Calu3 (cell line): ENCODE data around the gene SLC36A1. TPM values are rescaled to one million over a fixed set of nuclear protein-coding genes. Genes with fewer than 3 reads are reported as not detected.

Experiments used
- BruUV-seq: library from RNA; stranded (reverse); fragments of 400-500 nt; replicated peaks from 2 replicates; lab custom pipeline; 2021; lab: Mats Ljungman, UMichigan
- CTCF ChIA-PET: fragments of 300-600 bp; sonication (Branson Sonifier 250); formaldehyde crosslinking; loops from one replicate; lab custom pipeline; 2022; ENCODE audit warnings: antibody characterized with exemption; lab: Charles Lee
- DNase-seq: peaks from one replicate; pipeline ENCODE4 v3.0.0; 2022
- H3K27ac Mint-ChIP-seq: one replicate; pipeline ENCODE4 v1.8.0; 2022; ENCODE audit warnings: mixed read lengths; ENCODE audit not compliant: unreplicated experiment
- H3K27me3 Mint-ChIP-seq: one replicate; pipeline ENCODE4 v1.8.0; 2022; ENCODE audit warnings: mixed read lengths; ENCODE audit not compliant: unreplicated experiment
- H3K36me3 Mint-ChIP-seq: one replicate; pipeline ENCODE4 v1.8.0; 2022; ENCODE audit warnings: mild to moderate bottlenecking, moderate library complexity, mixed read lengths; ENCODE audit not compliant: insufficient read depth, unreplicated experiment
- H3K4me1 Mint-ChIP-seq: one replicate; pipeline ENCODE4 v1.8.0; 2022; ENCODE audit warnings: mild to moderate bottlenecking, low read depth, mixed read lengths; ENCODE audit not compliant: unreplicated experiment
- H3K4me3 Mint-ChIP-seq: one replicate; pipeline ENCODE4 v1.8.0; 2022; ENCODE audit warnings: mild to moderate bottlenecking, low read depth, moderate library complexity, mixed read lengths; ENCODE audit not compliant: unreplicated experiment
- H3K9me3 Mint-ChIP-seq: one replicate; pipeline ENCODE4 v1.8.0; 2022; ENCODE audit warnings: low read depth, mixed read lengths; ENCODE audit not compliant: unreplicated experiment
- CTCF ChIP-seq: fragments of 200-600 bp; IDR thresholded peaks from one replicate; pipeline ENCODE4 v1.8.0; 2022; ENCODE audit warnings: antibody characterized with exemption; ENCODE audit not compliant: unreplicated experiment
- intact Hi-C: fragments of 100-400 bp; cut with micrococcal nuclease; formaldehyde crosslinking; loops from one replicate; pipeline ENCODE4 v1.10.0; 2022; ENCODE audit not compliant: unreplicated experiment
- total RNA-seq: library from RNA; stranded (reverse); gene quantifications from 2 replicates; pipeline ENCODE4 v1.2.3, GENCODE V29; 2022

The SLC36A1 gene
- total RNA-seq, 1 experiment from 2014 or later: 11.4 TPM

- H3K9me3 Mint-ChIP-seq: no peaks in the 10 kb centered on the region
- DNase-seq: no peak
- no peak overlapping the region for H3K27ac Mint-ChIP-seq
- intact Hi-C loops: no loop called here
- no TSS peak for BruUV-seq
- H3K36me3 Mint-ChIP-seq: no peaks in the 10 kb centered on the region
- H3K4me3 Mint-ChIP-seq: no peak overlapping the region
- H3K27me3 Mint-ChIP-seq: no peaks in the 10 kb centered on the region
- CTCF ChIA-PET: no interaction called here
- no peak for TF ChIP-seq CTCF
- H3K4me1 Mint-ChIP-seq: no peaks in the 10 kb centered on the region
These were observed 12.4 kb downstream of the SLC36A1 start for GRCh38 chr5:151459680-151460324.

GRCh38 chr5:151461312-151461711 lies 13.9 kb downstream of the SLC36A1 start:
- Mint-ChIP-seq H3K4me1 (no peaks in the 10 kb centered on the region), H3K27me3 (no peaks in the 10 kb centered on the region), H3K4me3 (no peak overlapping the region), H3K27ac (no peak overlapping the region), H3K36me3 (peaks cover 4% of the 10 kb centered on the region), H3K9me3 (no peaks in the 10 kb centered on the region)
- intact Hi-C loops: no loop called here
- CTCF ChIA-PET: no interaction called here
- TF ChIP-seq CTCF: no peak
- no TSS peak for BruUV-seq
- DNase-seq: no peak

GRCh38 chr5:151463137-151464029 lies 16.0 kb downstream of the SLC36A1 start:
- H3K4me1 Mint-ChIP-seq: no peaks in the 10 kb centered on the region
- no peaks in the 10 kb centered on the region for H3K9me3 Mint-ChIP-seq
- H3K27me3 Mint-ChIP-seq: no peaks in the 10 kb centered on the region
- CTCF ChIA-PET: interaction anchor here (1.2 kb wide), 1 partner anchor 189 kb away, joined by 3 read pairs; no protein-coding TSS in a partner anchor
- DNase-seq: no peak
- no peak overlapping the region for H3K27ac Mint-ChIP-seq
- no peak overlapping the region for H3K4me3 Mint-ChIP-seq
- BruUV-seq: no TSS peak
- intact Hi-C loops: no loop called here
- no peak for TF ChIP-seq CTCF
- H3K36me3 Mint-ChIP-seq: peaks cover 4% of the 10 kb centered on the region

- TF ChIP-seq CTCF: no peak
- no peak overlapping the region for H3K27ac Mint-ChIP-seq
- intact Hi-C loops: no loop called here
- no peaks in the 10 kb centered on the region for H3K9me3 Mint-ChIP-seq
- no peak for DNase-seq
- no peaks in the 10 kb centered on the region for H3K27me3 Mint-ChIP-seq
- no TSS peak for BruUV-seq
- H3K36me3 Mint-ChIP-seq: peaks cover 4% of the 10 kb centered on the region
- CTCF ChIA-PET: interaction anchor here (1.2 kb wide), 1 partner anchor 188 kb away, joined by 3 read pairs; no protein-coding TSS in a partner anchor
- no peaks in the 10 kb centered on the region for H3K4me1 Mint-ChIP-seq
- no peak overlapping the region for H3K4me3 Mint-ChIP-seq
These were observed 16.7 kb downstream of the SLC36A1 start for GRCh38 chr5:151464101-151464500.
